ENCODE measurements around the gene HBB.
A peak's percentile ranks its signal among the peaks of the same experiment; 100 is the strongest.

HBB gene

DNA sequence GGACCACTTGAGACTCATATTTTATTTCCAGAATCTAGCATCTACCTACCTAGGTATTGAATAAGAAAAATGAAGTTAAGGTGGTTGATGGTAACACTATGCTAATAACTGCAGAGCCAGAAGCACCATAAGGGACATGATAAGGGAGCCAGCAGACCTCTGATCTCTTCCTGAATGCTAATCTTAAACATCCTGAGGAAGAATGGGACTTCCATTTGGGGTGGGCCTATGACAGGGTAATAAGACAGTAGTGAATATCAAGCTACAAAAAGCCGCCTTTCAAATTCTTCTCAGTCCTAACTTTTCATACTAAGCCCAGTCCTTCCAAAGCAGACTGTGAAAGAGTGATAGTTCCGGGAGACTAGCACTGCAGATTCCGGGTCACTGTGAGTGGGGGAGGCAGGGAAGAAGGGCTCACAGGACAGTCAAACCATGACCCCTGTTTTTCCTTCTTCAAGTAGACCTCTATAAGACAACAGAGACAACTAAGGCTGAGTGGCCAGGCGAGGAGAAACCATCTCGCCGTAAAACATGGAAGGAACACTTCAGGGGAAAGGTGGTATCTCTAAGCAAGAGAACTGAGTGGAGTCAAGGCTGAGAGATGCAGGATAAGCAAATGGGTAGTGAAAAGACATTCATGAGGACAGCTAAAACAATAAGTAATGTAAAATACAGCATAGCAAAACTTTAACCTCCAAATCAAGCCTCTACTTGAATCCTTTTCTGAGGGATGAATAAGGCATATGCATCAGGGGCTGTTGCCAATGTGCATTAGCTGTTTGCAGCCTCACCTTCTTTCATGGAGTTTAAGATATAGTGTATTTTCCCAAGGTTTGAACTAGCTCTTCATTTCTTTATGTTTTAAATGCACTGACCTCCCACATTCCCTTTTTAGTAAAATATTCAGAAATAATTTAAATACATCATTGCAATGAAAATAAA lies 2.1 kb downstream of the HBB start:
- no peak for DNase-seq

DNA sequence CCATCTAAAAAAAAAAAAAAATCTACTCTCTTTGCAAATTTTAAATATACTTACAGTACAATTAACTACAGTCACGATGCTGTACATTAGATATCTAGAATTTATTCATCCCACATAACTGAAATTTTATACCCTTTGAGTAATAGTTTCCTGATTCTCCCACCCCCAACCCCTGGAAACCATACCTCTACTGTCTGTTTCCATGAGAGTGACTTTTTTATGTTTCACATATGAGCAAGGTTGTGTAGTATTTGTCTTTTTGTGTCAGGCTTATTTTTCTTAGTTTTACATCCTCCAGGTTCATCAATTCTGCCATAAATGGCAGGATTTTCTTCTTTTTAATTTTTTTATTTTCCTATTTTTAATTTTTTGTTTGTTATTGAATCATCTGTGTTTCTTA lies 3.2 kb downstream of the HBB start:
- no peak for DNase-seq

DNA sequence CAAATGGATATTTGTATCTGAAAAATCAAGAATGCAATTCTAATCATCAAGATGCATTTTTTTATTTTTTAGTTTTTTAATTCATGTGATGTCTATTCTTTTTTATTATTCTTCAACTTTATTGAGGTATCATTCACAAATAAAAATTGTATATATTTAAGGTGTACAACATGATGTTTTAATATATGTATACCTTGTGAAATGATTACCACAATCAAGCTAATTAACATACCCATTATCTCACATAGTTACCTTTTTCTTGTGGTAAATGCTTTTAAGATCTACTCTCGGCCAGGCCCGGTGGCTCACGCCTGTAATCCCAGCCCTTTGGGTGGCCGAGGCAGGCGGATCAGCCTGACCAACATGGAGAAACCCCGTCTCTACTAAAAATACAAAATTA lies 3.7 kb downstream of the HBB start:
- DNase-seq, result no peak

- no peak for DNase-seq
Measured at GRCh38 chr11:5210376-5210885, 16.4 kb downstream of the HBB start.

- peak in 1 of 2 donors; percentile 39 for DNase-seq
Measured at GRCh38 chr11:5204787-5205186, 22.1 kb downstream of the HBB start.

DNA sequence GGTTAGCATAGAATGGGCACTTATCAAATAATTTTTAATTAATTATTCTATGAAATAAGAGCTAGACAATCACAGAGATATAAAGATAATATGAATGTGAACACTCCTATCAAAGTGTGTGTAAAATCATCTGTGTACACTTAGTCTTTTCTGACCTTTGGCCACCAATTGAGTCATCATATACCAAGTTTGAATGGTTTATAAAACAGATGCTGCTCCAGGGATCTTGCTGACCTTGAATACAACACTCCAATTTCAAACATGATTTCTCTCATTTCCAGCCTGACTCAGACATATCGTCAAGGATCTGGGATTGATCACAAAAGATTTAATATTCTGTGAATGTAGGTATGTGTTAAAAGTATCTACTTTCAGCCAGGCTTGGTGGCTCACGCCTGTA lies 23.5 kb downstream of the HBB start:
- no peak for DNase-seq

DNA sequence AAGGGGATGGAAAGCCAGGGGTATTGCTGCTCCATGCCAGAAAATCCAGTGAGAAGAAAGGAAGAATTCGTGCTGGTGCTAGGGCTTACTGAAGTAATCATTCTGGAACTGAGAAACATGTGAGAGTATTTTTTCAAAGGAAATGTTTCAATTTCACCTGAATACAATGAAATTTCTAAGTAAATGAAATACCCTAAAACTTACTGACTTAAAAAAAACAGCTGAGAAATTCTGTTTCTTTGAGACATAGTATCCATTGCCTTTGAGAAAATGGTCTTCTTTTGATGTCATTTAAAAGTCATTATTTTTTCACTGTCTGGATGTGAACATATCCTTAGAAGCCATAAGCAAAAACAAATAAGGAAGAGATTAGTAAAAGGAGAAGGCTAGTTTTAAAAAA lies 26.3 kb downstream of the HBB start, which contains the start of gene OR51V1:
Gene OR51V1 (minus strand): TSS at position 101 of the 400 bp plus-strand sequence. CDS start 0 bp downstream, at position 101.
- DNase-seq, result no peak

DNA sequence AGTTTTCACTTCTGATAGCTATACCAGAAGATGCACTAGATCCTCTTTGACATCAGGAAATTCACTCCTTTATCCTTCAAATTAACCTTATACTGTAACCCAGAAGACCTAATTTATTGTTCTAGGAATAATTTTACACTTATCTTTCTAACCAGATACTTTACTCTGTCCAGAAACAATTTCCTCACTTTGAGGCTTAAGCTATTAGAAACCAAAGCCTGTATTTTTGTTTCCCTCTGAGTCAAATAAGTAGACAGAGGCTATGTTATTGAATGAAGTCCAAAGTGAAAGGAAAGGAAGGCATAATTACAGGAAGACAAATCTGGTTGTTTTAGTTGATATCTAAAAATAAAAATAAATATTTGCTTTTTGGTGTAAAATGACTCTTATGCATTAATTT lies 28.6 kb downstream of the HBB start:
- no peak for DNase-seq

GRCh38 chr11:5197536-5197935 lies 29.3 kb downstream of the HBB start:
- DNase-seq, result no peak

DNA sequence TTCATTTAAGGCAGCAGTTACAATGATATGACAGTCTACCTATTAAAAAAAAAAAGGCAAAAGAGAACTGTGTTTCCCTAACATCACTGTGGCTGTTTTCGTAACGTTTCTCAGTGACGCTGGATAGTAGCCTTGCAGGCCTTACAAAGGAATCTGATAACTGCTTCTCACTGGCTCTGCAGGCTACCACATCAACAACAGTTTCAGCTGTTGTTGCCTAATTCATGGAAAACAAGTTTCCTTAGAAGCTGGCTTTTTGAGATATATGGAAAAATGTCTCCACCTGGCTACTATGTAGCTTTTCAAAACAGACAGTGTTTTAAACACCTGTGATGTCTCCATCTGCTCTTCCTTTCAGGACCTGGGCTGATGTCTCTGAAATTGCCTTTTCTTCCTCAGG lies 30.1 kb downstream of the HBB start:
- no peak for DNase-seq

- no peak for DNase-seq
Measured at GRCh38 chr11:5196067-5196466, 30.8 kb downstream of the HBB start.

DNA sequence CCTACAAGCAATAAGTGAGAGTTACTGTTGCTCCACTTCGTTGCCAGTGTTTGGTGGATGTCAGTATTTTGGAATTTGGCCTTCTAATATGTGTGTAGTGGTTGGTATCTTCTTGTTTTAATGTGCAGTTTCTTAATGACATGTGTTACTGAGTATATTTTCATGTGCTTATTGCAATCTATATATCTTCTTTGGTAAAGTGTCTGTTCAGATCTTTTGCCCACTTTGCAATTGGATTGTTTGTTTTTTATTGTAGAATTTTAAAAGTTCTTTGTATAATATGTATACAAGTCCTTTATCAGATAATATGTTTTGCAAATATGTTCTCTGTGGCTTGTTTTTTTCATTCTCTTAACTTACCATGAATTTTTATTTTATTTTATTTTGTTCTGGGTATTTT lies 34.1 kb downstream of the HBB start:
- DNase-seq, result no peak

DNA sequence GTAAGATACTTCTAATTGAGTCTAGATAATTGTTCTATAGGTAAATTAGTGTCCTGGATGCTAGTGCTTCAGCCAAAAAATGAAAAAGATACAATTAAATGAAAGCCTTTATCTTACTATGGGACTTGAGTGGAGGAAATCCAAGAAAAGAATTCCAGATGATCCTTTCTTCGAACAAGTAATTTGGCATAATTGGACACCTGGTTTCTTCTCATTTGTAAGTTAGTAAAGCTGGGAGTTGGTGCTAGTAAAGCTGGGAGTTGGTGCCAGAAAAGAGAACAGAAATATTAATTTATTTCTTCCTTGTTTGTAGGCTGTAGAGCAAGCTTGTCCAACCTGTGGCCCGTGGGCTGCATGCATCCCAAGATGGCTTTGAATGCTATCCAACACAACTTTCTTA lies 38.7 kb downstream of the HBB start:
- no peak for DNase-seq

DNA sequence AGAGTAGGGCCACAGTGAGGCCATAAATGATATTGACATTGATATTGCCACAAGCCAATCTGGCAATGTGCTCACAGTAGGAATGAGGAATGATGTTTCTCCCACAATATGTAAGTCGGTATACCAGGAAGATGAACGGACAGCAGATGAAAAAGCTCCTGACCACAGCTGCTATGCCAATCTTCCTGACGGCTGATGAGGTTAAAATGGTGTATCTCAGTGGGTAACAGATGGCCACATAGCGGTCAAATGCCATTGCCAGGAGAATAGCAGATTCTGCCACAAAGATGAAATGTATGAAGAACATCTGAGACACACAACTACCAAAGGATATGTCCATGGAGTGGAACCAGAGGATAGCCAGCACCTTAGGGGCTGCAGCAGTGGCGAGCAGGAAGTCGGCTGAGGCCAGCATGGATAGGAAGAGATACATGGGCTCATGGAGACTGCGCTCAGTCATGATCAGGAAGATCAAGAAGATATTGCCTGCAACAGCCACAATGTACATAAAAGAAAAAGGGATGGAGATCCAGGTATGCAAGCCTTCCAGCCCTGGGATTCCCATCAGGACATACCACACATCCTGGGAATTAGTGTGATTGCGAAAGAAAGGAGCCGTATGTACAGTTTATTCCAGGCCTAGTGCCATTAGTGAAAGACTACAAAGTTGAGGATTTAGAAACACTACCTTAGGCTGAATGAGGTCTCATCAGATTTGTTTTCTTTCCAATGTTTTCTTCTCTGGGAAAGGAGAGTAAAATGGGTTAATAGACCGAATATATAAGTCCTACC lies 48.6 kb downstream of the HBB start:
- DNase-seq, result no peak
